Liver (tissue), 9 donors: ENCODE data around the gene RMRP. TPM values are rescaled to one million over a fixed set of nuclear protein-coding genes. Genes with fewer than 3 reads are reported as not detected.

Experiments used
- DNase-seq: peaks from one replicate; pipeline ENCODE4 v3.0.0-alpha.2; 2017; ENCODE audit warnings: low spot score
- H3K27ac ChIP-seq, 2 donors: one replicate each; pipeline ENCODE4 v1.7.0; 2013; ENCODE audit warnings: inconsistent platforms in 2 of 2, low read length in 2 of 2, control low read depth in 1 of 2, low read depth in 1 of 2, mild to moderate bottlenecking in 1 of 2
- H3K27me3 ChIP-seq, 4 donors: one replicate each; pipeline versions ENCODE4 v1.6.1 to v1.7.0; 2013; ENCODE audit warnings: low read length in 3 of 4, inconsistent platforms in 1 of 4, mild to moderate bottlenecking in 1 of 4, moderate library complexity in 1 of 4; ENCODE audit not compliant: control insufficient read depth in 4 of 4, insufficient read depth in 4 of 4
- H3K36me3 ChIP-seq, 4 donors: one replicate each; pipeline versions ENCODE4 v1.6.1 to v1.7.0; 2013; ENCODE audit warnings: low read length in 3 of 4, mild to moderate bottlenecking in 3 of 4, low read depth in 1 of 4, moderate library complexity in 1 of 4; ENCODE audit not compliant: control insufficient read depth in 4 of 4, insufficient read depth in 3 of 4
- H3K4me1 ChIP-seq, 4 donors: one replicate each; pipeline versions ENCODE4 v1.6.1 to v1.7.0; 2013; ENCODE audit warnings: low read length in 3 of 4, mild to moderate bottlenecking in 3 of 4, moderate library complexity in 1 of 4; ENCODE audit not compliant: control insufficient read depth in 4 of 4, insufficient read depth in 4 of 4
- H3K4me3 ChIP-seq, 3 donors: one replicate each; pipeline versions ENCODE4 v1.6.1 to v1.7.0; 2013; ENCODE audit warnings: low read length in 3 of 3, control low read depth in 1 of 3, low read depth in 1 of 3, mild to moderate bottlenecking in 1 of 3
- H3K9ac ChIP-seq, 2 donors: one replicate each; pipeline ENCODE4 v1.7.0; 2013; ENCODE audit warnings: low read length in 2 of 2, mild to moderate bottlenecking in 2 of 2, moderate library complexity in 2 of 2, control low read depth in 1 of 2, low read depth in 1 of 2
- H3K9me3 ChIP-seq, 4 donors: one replicate each; pipeline versions ENCODE4 v1.6.1 to v1.7.0; 2013; ENCODE audit warnings: low read length in 3 of 4; ENCODE audit not compliant: control insufficient read depth in 4 of 4
- ATF3 ChIP-seq: IDR thresholded peaks from 2 replicates; pipeline ENCODE4 v1.6.1; 2016; ENCODE audit warnings: antibody characterized with exemption
- CTCF ChIP-seq: fragments of 150-350 bp; IDR thresholded peaks from 2 replicates; pipeline ENCODE4 v1.5.1; 2017; ENCODE audit warnings: improper control_type of control experiment, low read depth, low read length; ENCODE audit not compliant: missing input control
- EGR1 ChIP-seq, 2 donors: IDR thresholded peaks; 2 replicates each; pipeline ENCODE4 v1.6.1; 2016 to 2018; ENCODE audit warnings: antibody characterized with exemption in 2 of 2, low read depth in 2 of 2
- FOXA1 ChIP-seq: IDR thresholded peaks from 2 replicates; pipeline ENCODE4 v1.6.1; 2016; ENCODE audit warnings: antibody characterized with exemption
- FOXA2 ChIP-seq: IDR thresholded peaks from 2 replicates; pipeline ENCODE4 v1.6.1; 2016; ENCODE audit warnings: antibody characterized with exemption
- GABPA ChIP-seq, 2 donors: IDR thresholded peaks in 1 of 2; conservative IDR thresholded peaks in 1 of 2; 2 replicates each; pipeline ENCODE4 v1.6.1; 2016; ENCODE audit warnings: antibody characterized with exemption in 2 of 2, mild to moderate bottlenecking in 1 of 2, moderate library complexity in 1 of 2
- HNF4A ChIP-seq, 2 donors: conservative IDR thresholded peaks; 2 replicates each; pipeline ENCODE4 v1.6.1; 2016; ENCODE audit warnings: antibody characterized with exemption in 2 of 2, mild to moderate bottlenecking in 2 of 2
- JUND ChIP-seq, 2 donors: IDR thresholded peaks; 2 replicates each; pipeline ENCODE4 v1.6.1; 2016; ENCODE audit warnings: antibody characterized with exemption in 2 of 2
- NR2F2 ChIP-seq: IDR thresholded peaks from 2 replicates; pipeline ENCODE4 v1.6.1; 2016; ENCODE audit warnings: antibody characterized with exemption
- RAD21 ChIP-seq, 2 donors: IDR thresholded peaks; 2 replicates each; pipeline ENCODE4 v1.6.1; 2016; ENCODE audit warnings: antibody characterized with exemption in 2 of 2, mild to moderate bottlenecking in 2 of 2
- REST ChIP-seq: IDR thresholded peaks from 2 replicates; pipeline ENCODE4 v1.6.1; 2016; ENCODE audit warnings: antibody characterized with exemption, mild to moderate bottlenecking
- SP1 ChIP-seq: IDR thresholded peaks from 2 replicates; pipeline ENCODE4 v1.6.1; 2018; ENCODE audit warnings: antibody characterized with exemption, mild to moderate bottlenecking
- TAF1 ChIP-seq: conservative IDR thresholded peaks from 2 replicates; pipeline ENCODE4 v1.6.1; 2016; ENCODE audit warnings: antibody characterized with exemption, mild to moderate bottlenecking
- YY1 ChIP-seq: IDR thresholded peaks from 2 replicates; pipeline ENCODE4 v1.6.1; 2016; ENCODE audit warnings: antibody characterized with exemption, mild to moderate bottlenecking
- WGBS: extraction: QIAGEN DNeasy Blood & Tissue Kit; methylation state at CpG from one replicate; pipeline ENCODE4 v1.1.7; 2013; 5-methylcytosine and 5-hydroxymethylcytosine counted together
- polyA plus RNA-seq, 2 donors: library from polyadenylated mRNA; stranded (reverse) in 1 of 2; unstranded in 1 of 2; fragments of 200-250 nt in 1 of 2; fragments of >200 nt in 1 of 2; fragmentation: Nextera tagmentation in 1 of 2; extraction: Ambion mirVana in 1 of 2; gene quantifications; one replicate each; pipeline versions ENCODE4 v1.2.1 to v1.2.3, GENCODE V29; 2013 to 2015
- total RNA-seq, 2 donors: library from RNA; depleted of rRNA; stranded (reverse); fragments of >200 nt; gene quantifications; one replicate each; pipeline ENCODE4 v1.2.3, GENCODE V29; 2014
- donor health status: healthy.
- donor health status: healthy.
- donor health status: healthy.
- donor health status: healthy.
- donor health status: healthy.

Gene RMRP
- total and polyA plus RNA-seq, 4 donors = 5.3 to 67,037 (median 2,677) TPM

- Histone ChIP-seq H3K9me3 (no peaks in the 10 kb centered on the region), H3K4me3 (peak within 1 kb of the TSS in 1 of 3 donors; percentile 37)
Observed at GRCh38 chr9:35618325-35618727, 39.5 kb downstream of the RMRP start, which contains the start of gene CD72. CD72 (minus strand) TSS chr9:35618413; CDS start chr9:35618303, 110 bp downstream.

GRCh38 chr9:35617548-35617947 is 40.3 kb downstream of the RMRP start:
- no peak overlapping the region for H3K9ac ChIP-seq
- peak overlapping the region in 1 of 2 donors; percentile 31 for H3K27ac ChIP-seq
- 65% methylated on average over 8 of the region's 8 CpGs for WGBS
- H3K36me3 ChIP-seq = no peaks in the 10 kb centered on the region
- no peaks in the 10 kb centered on the region for H3K9me3 ChIP-seq
- peaks cover 0 to 2% (median 0%) of the 10 kb centered on the region in 4 donors for H3K4me1 ChIP-seq
- peaks cover 0 to 8% (median 0%) of the 10 kb centered on the region in 4 donors for H3K27me3 ChIP-seq
- DNase-seq = no peak
- no peak overlapping the region for H3K4me3 ChIP-seq
- TF ChIP-seq HNF4A (conservative IDR thresholded peaks at IDR 0.05) (no peak), CTCF (no peak), REST (no peak), ATF3 (no peak), JUND (IDR thresholded peaks at IDR 0.05) (no peak), RAD21 (IDR thresholded peaks at IDR 0.05) (no peak), GABPA (IDR thresholded peaks at IDR 0.05 in 1 of 2, conservative IDR thresholded peaks at IDR 0.05 in 1 of 2) (no peak), FOXA2 (no peak), TAF1 (no peak), FOXA1 (no peak)

More at GRCh38 chr9:35618325-35618727, 39.5 kb downstream of the RMRP start, which contains the start of gene CD72:
- WGBS = 77% methylated on average over 7 of the region's 7 CpGs
- H3K4me1 ChIP-seq = peaks cover 0 to 2% (median 0%) of the 10 kb centered on the region in 4 donors
- no peak within 1 kb of the TSS for H3K9ac ChIP-seq
- H3K27ac ChIP-seq = peak within 1 kb of the TSS; percentile 6 to 31
- DNase-seq = no peak
- no peaks in the 10 kb centered on the region for H3K36me3 ChIP-seq
- H3K27me3 ChIP-seq = peaks cover 0 to 8% (median 0%) of the 10 kb centered on the region in 4 donors
- TF ChIP-seq EGR1 (IDR thresholded peaks at IDR 0.05; ENCODE audit: low read depth in 2 of 2) (no peak), SP1 (no peak), REST (no peak), YY1 (no peak), NR2F2 (no peak), CTCF (no peak), HNF4A (conservative IDR thresholded peaks at IDR 0.05) (no peak), FOXA1 (no peak)
